ENCODE results near the gene HCRTR1.

HCRTR1 gene

GRCh38 chr1:31667065-31667785 lies 49.7 kb downstream of the HCRTR1 start:
- no peak for DNase-seq (ENCODE audit: low read depth, low spot score)

- no peak for DNase-seq (ENCODE audit: low read depth, low spot score)
These were observed 50.9 kb downstream of the HCRTR1 start for GRCh38 chr1:31668303-31668883.

- DNase-seq (ENCODE audit: low read depth, low spot score) = no peak
These were observed 51.9 kb downstream of the HCRTR1 start for GRCh38 chr1:31669433-31669785.

- no peak for DNase-seq (ENCODE audit: low read depth, low spot score)
These were observed 52.5 kb downstream of the HCRTR1 start for GRCh38 chr1:31669786-31670592.

- DNase-seq (ENCODE audit: low read depth, low spot score) = no peak
These were observed 53.1 kb downstream of the HCRTR1 start for GRCh38 chr1:31670593-31670964.

- no peak for DNase-seq (ENCODE audit: low read depth, low spot score)
These were observed 53.7 kb downstream of the HCRTR1 start for GRCh38 chr1:31671147-31671546.

GRCh38 chr1:31671561-31672201 lies 54.2 kb downstream of the HCRTR1 start:
- no peak for DNase-seq (ENCODE audit: low read depth, low spot score)

- DNase-seq (ENCODE audit: low read depth, low spot score) = no peak
These were observed 55.5 kb downstream of the HCRTR1 start for GRCh38 chr1:31672986-31673385.

- DNase-seq (ENCODE audit: low read depth, low spot score) = no peak
These were observed 55.9 kb downstream of the HCRTR1 start for GRCh38 chr1:31673433-31673832.

- DNase-seq (ENCODE audit: low read depth, low spot score) = no peak
These were observed 57.1 kb downstream of the HCRTR1 start for GRCh38 chr1:31674626-31675025.

- DNase-seq (ENCODE audit: low read depth, low spot score) = no peak
These were observed 57.7 kb downstream of the HCRTR1 start for GRCh38 chr1:31675161-31675560.

GRCh38 chr1:31675756-31676155 lies 58.3 kb downstream of the HCRTR1 start:
- no peak for DNase-seq (ENCODE audit: low read depth, low spot score)
